ENCODE measurements around the gene SRSF10. TPM values are rescaled to one million over a fixed set of nuclear protein-coding genes. Genes with fewer than 3 reads are reported as not detected.

The SRSF10 gene
- total and polyA plus RNA-seq, 9 donors, result 77.4 to 141 (median 107) TPM

DNA sequence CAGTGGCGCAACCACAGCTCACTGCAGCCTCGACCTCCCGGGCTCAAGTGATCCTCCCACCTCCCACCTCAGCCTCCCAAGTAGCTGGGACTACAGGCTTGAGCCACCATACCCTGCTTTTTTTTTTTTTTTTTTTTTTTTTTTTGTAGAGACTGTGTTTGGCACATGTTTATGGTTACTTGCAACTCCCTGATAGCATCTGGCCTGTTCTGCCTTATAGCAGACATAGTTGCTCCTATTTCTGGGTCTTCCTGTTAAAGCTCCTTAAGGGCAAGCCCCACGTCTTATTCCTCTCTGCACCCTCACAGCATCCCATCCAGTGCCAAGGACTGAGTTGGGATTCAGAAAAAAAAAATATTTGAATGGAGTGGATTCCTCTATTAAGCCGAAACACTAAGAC lies 49.9 kb downstream of the SRSF10 start:
- WGBS (ENCODE audit: insufficient coverage), result no CpG with 5 or more reads among the region's 5 CpGs

DNA sequence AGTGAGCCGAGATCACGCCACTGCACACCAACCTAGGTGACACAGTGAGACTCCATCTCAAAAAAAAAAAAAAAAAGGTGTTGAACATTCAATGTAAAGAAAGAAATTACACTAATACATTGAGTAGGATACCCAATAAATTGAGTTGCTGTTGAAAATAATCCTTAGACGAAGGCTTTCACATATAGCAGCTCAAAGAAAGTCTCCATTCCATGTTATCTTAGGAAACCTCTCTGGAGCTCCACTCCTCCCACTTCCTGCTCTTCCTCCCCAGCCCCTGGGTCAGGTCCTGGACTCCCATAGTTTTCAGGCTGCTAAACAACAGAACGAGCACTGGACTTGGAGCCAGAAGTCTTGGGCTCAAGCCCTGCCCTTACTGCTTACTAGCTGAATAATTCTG lies 51.3 kb downstream of the SRSF10 start:
- H3K4me1 ChIP-seq (ENCODE audit: control insufficient read depth, insufficient read depth, low read length), result peaks cover 11% of the 10 kb centered on the region
- no peak overlapping the region for H3K4me3 ChIP-seq (ENCODE audit: low read length)
- no peak for DNase-seq
- H3K27me3 ChIP-seq (ENCODE audit: control insufficient read depth, insufficient read depth, low read length), result no peaks in the 10 kb centered on the region
- no CpG with 5 or more reads among the region's 4 CpGs for WGBS (ENCODE audit: insufficient coverage)
- H3K36me3 ChIP-seq (ENCODE audit: control insufficient read depth, insufficient read depth, low read length), result no peaks in the 10 kb centered on the region
- H3K27ac ChIP-seq (ENCODE audit: low read length), result no peak overlapping the region
- H3K9me3 ChIP-seq (replicated peaks; ENCODE audit: control insufficient read depth, low read depth, low read length), result no peaks in the 10 kb centered on the region

More for the DNA sequence above, 49.9 kb downstream of the SRSF10 start:
- Histone ChIP-seq H3K4me1 (ENCODE audit: control insufficient read depth, insufficient read depth, low read length) (peaks cover 6% of the 10 kb centered on the region), H3K36me3 (ENCODE audit: control insufficient read depth, insufficient read depth, low read length) (no peaks in the 10 kb centered on the region), H3K27ac (ENCODE audit: low read length) (no peak overlapping the region), H3K4me3 (ENCODE audit: low read length) (no peak overlapping the region), H3K9me3 (replicated peaks; ENCODE audit: control insufficient read depth, low read depth, low read length) (no peaks in the 10 kb centered on the region), H3K27me3 (ENCODE audit: control insufficient read depth, insufficient read depth, low read length) (no peaks in the 10 kb centered on the region)
- no peak for DNase-seq

DNA sequence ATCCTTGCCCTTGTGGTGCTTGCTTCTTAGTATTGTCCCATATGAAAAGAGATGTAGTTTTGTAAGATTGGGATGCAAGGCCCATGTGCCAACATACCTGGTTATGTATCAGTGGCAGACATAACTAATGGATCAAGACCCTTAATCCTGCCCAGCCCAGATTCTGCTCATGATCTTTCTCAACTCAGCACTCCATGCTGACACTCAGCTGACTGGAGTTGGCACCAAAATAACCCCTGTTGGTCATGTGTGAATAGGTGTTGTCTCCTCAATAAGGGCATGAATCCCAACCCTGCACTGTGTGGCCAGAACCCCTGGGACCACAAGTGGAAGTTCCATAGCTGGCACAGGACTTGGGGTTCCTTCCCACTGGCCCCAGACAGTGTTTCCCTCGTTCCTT lies 53.0 kb downstream of the SRSF10 start:
- no peak for DNase-seq
- peaks cover 11% of the 10 kb centered on the region for H3K4me1 ChIP-seq (ENCODE audit: control insufficient read depth, insufficient read depth, low read length)
- no peaks in the 10 kb centered on the region for H3K9me3 ChIP-seq (replicated peaks; ENCODE audit: control insufficient read depth, low read depth, low read length)
- H3K27ac ChIP-seq (ENCODE audit: low read length), result no peak overlapping the region
- H3K36me3 ChIP-seq (ENCODE audit: control insufficient read depth, insufficient read depth, low read length), result no peaks in the 10 kb centered on the region
- no peaks in the 10 kb centered on the region for H3K27me3 ChIP-seq (ENCODE audit: control insufficient read depth, insufficient read depth, low read length)
- no peak overlapping the region for H3K4me3 ChIP-seq (ENCODE audit: low read length)
- 33% methylated on average over 1 of the region's 1 CpG for WGBS (ENCODE audit: insufficient coverage)

DNA sequence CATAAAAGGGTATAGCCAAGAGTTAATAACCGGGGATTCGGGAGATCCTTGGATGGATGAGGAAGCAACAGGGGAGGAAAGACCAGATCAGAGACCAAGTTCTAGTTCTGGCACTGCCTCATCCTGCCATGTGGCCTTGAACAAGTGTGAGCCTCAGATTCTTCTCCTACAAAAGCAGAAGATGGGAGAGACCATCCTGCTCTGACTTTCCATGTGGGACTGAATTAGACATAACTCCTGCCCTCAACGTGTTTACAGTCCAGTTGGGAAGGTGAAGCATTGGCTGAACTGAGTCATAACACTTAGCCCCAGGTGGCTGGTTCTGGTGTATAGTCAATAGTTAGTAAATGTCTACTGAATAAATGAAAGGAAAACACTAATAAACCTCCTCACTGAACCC lies 54.8 kb downstream of the SRSF10 start:
- Histone ChIP-seq H3K27ac (ENCODE audit: low read length) (no peak overlapping the region), H3K36me3 (ENCODE audit: control insufficient read depth, insufficient read depth, low read length) (no peaks in the 10 kb centered on the region), H3K4me3 (ENCODE audit: low read length) (no peak overlapping the region), H3K4me1 (ENCODE audit: control insufficient read depth, insufficient read depth, low read length) (peaks cover 11% of the 10 kb centered on the region), H3K9me3 (replicated peaks; ENCODE audit: control insufficient read depth, low read depth, low read length) (no peaks in the 10 kb centered on the region), H3K27me3 (ENCODE audit: control insufficient read depth, insufficient read depth, low read length) (no peaks in the 10 kb centered on the region)
- DNase-seq, result no peak
- WGBS (ENCODE audit: insufficient coverage), result 80% methylated on average over 2 of the region's 3 CpGs

GRCh38 chr1:23924601-23925000 lies 55.5 kb downstream of the SRSF10 start:
- Histone ChIP-seq H3K27me3 (ENCODE audit: control insufficient read depth, insufficient read depth, low read length) (no peaks in the 10 kb centered on the region), H3K36me3 (ENCODE audit: control insufficient read depth, insufficient read depth, low read length) (no peaks in the 10 kb centered on the region), H3K4me1 (ENCODE audit: control insufficient read depth, insufficient read depth, low read length) (peaks cover 17% of the 10 kb centered on the region), H3K4me3 (ENCODE audit: low read length) (no peak overlapping the region), H3K27ac (ENCODE audit: low read length) (peak overlapping the region; percentile 18), H3K9me3 (replicated peaks; ENCODE audit: control insufficient read depth, low read depth, low read length) (no peaks in the 10 kb centered on the region)
- no peak for DNase-seq
- 95% methylated on average over 4 of the region's 11 CpGs for WGBS (ENCODE audit: insufficient coverage)

DNA sequence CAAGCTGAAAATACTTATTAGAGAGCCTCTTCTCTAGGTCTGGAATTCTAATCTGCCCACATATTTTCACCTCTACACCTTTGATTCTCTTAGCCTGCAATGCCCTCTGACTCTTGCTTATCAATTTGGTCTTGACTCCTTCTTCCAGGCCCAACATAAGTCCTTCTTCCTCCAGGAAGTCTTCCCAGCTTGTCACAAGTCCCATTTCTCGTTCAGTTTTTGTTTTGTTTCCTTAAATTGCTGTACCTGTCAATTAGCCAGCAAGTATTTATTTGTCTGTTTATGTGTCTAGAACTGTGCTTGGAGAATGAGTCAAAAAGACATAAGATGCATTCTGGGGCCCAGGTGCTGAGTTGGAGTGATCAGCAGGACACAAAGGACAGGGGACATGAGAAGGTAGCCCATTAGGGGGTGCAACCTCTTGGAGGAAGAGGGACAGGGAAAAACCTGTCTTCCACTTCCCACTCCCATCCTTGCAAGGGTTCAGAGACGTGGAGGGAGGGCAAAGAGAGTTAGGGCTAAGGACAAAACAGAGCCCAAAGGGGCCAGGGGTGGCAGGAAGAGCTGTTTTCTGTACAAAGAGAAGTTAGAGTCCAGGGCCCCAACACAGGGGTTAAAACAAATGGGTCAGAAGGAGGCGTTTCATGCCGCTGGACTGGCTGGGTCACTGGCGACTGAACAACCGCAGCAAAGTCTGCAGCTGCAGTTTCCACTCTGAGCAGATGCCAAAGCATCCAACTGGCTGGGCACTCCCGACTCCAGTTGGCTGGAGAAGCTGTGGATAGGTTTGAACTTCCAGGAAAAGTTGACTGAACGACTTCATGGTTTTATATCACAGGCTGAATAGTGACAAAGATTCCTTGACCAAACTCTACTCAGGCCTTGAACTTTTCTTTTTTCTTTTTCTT lies 56.3 kb downstream of the SRSF10 start:
- peaks cover 17% of the 10 kb centered on the region for H3K4me1 ChIP-seq (ENCODE audit: control insufficient read depth, insufficient read depth, low read length)
- H3K4me3 ChIP-seq (ENCODE audit: low read length), result no peak overlapping the region
- H3K27ac ChIP-seq (ENCODE audit: low read length), result peak overlapping the region; percentile 64
- no peaks in the 10 kb centered on the region for H3K9me3 ChIP-seq (replicated peaks; ENCODE audit: control insufficient read depth, low read depth, low read length)
- H3K27me3 ChIP-seq (ENCODE audit: control insufficient read depth, insufficient read depth, low read length), result no peaks in the 10 kb centered on the region
- peak; percentile 87 for DNase-seq
- no peaks in the 10 kb centered on the region for H3K36me3 ChIP-seq (ENCODE audit: control insufficient read depth, insufficient read depth, low read length)
- WGBS (ENCODE audit: insufficient coverage), result 28% methylated on average over 5 of the region's 8 CpGs

DNA sequence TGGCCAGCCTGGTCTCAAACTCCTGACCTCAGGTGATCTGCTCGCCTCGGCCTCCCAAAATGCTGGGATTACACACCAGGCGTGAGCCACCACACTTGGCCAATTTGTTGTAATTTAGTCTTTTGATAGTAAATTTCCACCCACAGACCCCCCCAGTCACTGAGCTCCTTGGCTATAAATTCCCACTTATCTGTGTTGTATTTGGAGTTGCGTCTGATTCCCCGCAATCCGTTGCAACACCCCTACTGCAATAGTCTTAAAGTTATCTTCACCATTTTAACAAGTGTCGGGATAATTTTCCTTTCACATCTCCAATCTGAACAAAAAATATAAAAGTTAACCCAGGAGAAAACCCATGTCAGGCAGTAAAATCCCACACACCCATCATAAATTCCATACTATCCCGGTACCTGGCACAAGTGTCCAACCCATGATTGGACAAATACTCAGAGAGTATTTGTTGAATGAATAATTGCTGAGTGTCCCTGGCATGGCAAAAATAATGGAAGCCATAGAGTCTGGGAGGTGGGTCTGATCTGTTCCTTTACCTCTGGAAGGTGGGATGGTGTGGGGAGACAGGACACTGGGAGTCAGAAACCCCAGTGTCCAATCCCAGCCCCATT lies 57.7 kb downstream of the SRSF10 start:
- DNase-seq, result no peak
- no peak overlapping the region for H3K27ac ChIP-seq (ENCODE audit: low read length)
- no peaks in the 10 kb centered on the region for H3K36me3 ChIP-seq (ENCODE audit: control insufficient read depth, insufficient read depth, low read length)
- H3K4me1 ChIP-seq (ENCODE audit: control insufficient read depth, insufficient read depth, low read length), result peaks cover 17% of the 10 kb centered on the region
- H3K4me3 ChIP-seq (ENCODE audit: low read length), result no peak overlapping the region
- 62% methylated on average over 3 of the region's 8 CpGs for WGBS (ENCODE audit: insufficient coverage)
- H3K27me3 ChIP-seq (ENCODE audit: control insufficient read depth, insufficient read depth, low read length), result no peaks in the 10 kb centered on the region
- no peaks in the 10 kb centered on the region for H3K9me3 ChIP-seq (replicated peaks; ENCODE audit: control insufficient read depth, low read depth, low read length)

- peak; percentile 67 for DNase-seq
- Histone ChIP-seq H3K36me3 (ENCODE audit: control insufficient read depth, insufficient read depth, low read length) (no peaks in the 10 kb centered on the region), H3K9me3 (replicated peaks; ENCODE audit: control insufficient read depth, low read depth, low read length) (no peaks in the 10 kb centered on the region), H3K4me3 (ENCODE audit: low read length) (no peak overlapping the region), H3K27me3 (ENCODE audit: control insufficient read depth, insufficient read depth, low read length) (no peaks in the 10 kb centered on the region), H3K27ac (ENCODE audit: low read length) (no peak overlapping the region), H3K4me1 (ENCODE audit: control insufficient read depth, insufficient read depth, low read length) (peaks cover 13% of the 10 kb centered on the region)
- WGBS (ENCODE audit: insufficient coverage), result 47% methylated on average over 8 of the region's 12 CpGs
Observed at GRCh38 chr1:23916209-23917131, 63.7 kb downstream of the SRSF10 start.

- no peak overlapping the region for H3K4me3 ChIP-seq (ENCODE audit: low read length)
- no peak overlapping the region for H3K27ac ChIP-seq (ENCODE audit: low read length)
- H3K27me3 ChIP-seq (ENCODE audit: control insufficient read depth, insufficient read depth, low read length), result no peaks in the 10 kb centered on the region
- H3K9me3 ChIP-seq (replicated peaks; ENCODE audit: control insufficient read depth, low read depth, low read length), result no peaks in the 10 kb centered on the region
- H3K36me3 ChIP-seq (ENCODE audit: control insufficient read depth, insufficient read depth, low read length), result no peaks in the 10 kb centered on the region
- peaks cover 7% of the 10 kb centered on the region for H3K4me1 ChIP-seq (ENCODE audit: control insufficient read depth, insufficient read depth, low read length)
- DNase-seq, result no peak
- 80% methylated on average over 1 of the region's 5 CpGs for WGBS (ENCODE audit: insufficient coverage)
Observed at GRCh38 chr1:23915466-23915865, 64.7 kb downstream of the SRSF10 start.

GRCh38 chr1:23914921-23915320 lies 65.2 kb downstream of the SRSF10 start:
- Histone ChIP-seq H3K9me3 (replicated peaks; ENCODE audit: control insufficient read depth, low read depth, low read length) (no peaks in the 10 kb centered on the region), H3K27ac (ENCODE audit: low read length) (no peak overlapping the region), H3K36me3 (ENCODE audit: control insufficient read depth, insufficient read depth, low read length) (no peaks in the 10 kb centered on the region), H3K4me1 (ENCODE audit: control insufficient read depth, insufficient read depth, low read length) (peaks cover 3% of the 10 kb centered on the region), H3K27me3 (ENCODE audit: control insufficient read depth, insufficient read depth, low read length) (peaks cover 2% of the 10 kb centered on the region), H3K4me3 (ENCODE audit: low read length) (no peak overlapping the region)
- no CpG with 5 or more reads among the region's 4 CpGs for WGBS (ENCODE audit: insufficient coverage)
- no peak for DNase-seq

Measured in muscle of leg (tissue), 11 donors.